BLaER1 treated with 17β-estradiol and CSF1 and Interleukin-3, amounts not matched to agents 10 nM and 100 nM (cell line): ENCODE measurements around the gene VPS54.

Source experiments
- H3K27ac ChIP-seq, 11 experiments: shearing (Covaris generic); formaldehyde crosslinking; 2 replicates each; pipeline ENCODE4 v1.8.1; 2022
- H3K27me3 ChIP-seq, 11 experiments: shearing (Covaris generic); formaldehyde crosslinking; 2 replicates each; pipeline ENCODE4 v1.8.1; 2022
- H3K36me3 ChIP-seq, 11 experiments: shearing (Covaris generic); formaldehyde crosslinking; 2 replicates each; pipeline ENCODE4 v1.8.1; 2022
- H3K4me1 ChIP-seq, 10 experiments: shearing (Covaris generic); formaldehyde crosslinking; 2 replicates each; pipeline ENCODE4 v1.8.1; 2022
- H3K4me2 ChIP-seq, 11 experiments: shearing (Covaris generic); formaldehyde crosslinking; 2 replicates each; pipeline ENCODE4 v1.8.1; 2022
- H3K4me3 ChIP-seq, 10 experiments: shearing (Covaris generic); formaldehyde crosslinking; 2 replicates each; pipeline ENCODE4 v1.8.1; 2022
- H3K9ac ChIP-seq, 11 experiments: shearing (Covaris generic); formaldehyde crosslinking; 2 replicates each; pipeline ENCODE4 v1.8.1; 2022
- H3K9me3 ChIP-seq, 11 experiments: shearing (Covaris generic); formaldehyde crosslinking; replicated peaks in 1 of 11; 2 replicates each; pipeline ENCODE4 v1.8.1; 2022
- H4K20me1 ChIP-seq, 11 experiments: shearing (Covaris generic); formaldehyde crosslinking; 2 replicates each; pipeline ENCODE4 v1.8.1; 2022
- Cebpa-rat ChIP-seq, 11 experiments: shearing (Covaris generic); IDR thresholded peaks; 2 replicates each; pipeline ENCODE4 v1.8.1; 2022

The VPS54 gene

DNA sequence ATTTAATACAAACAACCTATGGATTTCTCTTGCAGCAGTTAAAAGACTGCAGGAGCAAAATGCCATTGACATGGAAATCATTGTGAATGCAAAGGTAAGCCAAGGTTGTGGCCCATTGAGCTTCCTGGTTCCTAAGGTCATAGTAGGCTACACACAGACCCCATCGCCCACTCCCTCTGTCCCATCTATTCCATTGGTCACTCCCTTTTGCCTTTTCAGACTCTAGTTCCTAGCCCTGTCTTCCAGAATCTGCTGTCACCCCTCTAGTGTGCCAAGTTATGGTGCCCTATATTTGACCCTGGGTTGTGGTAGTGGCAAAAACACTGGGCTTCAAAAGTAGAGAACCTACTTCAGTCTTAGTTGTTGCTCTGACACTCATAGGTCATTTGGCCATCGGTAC is 132.8 kb downstream of the VPS54 start:
- peaks cover 0 to 53% (median 9%) of the 10 kb centered on the region in 11 experiments; a peak in 9 of 22 replicates for H4K20me1 ChIP-seq
- no peak overlapping the region for H3K4me3 ChIP-seq
- H3K27me3 ChIP-seq = no peaks in the 10 kb centered on the region
- peaks cover 91 to 100% (median 96%) of the 10 kb centered on the region in 11 experiments for H3K36me3 ChIP-seq
- H3K9ac ChIP-seq = no peak overlapping the region
- no peaks in the 10 kb centered on the region for H3K9me3 ChIP-seq
- no peak overlapping the region for H3K27ac ChIP-seq
- H3K4me1 ChIP-seq = no peaks in the 10 kb centered on the region
- H3K4me2 ChIP-seq = no peak overlapping the region
- no peak for TF ChIP-seq Cebpa-rat (IDR thresholded peaks at IDR 0.05)

DNA sequence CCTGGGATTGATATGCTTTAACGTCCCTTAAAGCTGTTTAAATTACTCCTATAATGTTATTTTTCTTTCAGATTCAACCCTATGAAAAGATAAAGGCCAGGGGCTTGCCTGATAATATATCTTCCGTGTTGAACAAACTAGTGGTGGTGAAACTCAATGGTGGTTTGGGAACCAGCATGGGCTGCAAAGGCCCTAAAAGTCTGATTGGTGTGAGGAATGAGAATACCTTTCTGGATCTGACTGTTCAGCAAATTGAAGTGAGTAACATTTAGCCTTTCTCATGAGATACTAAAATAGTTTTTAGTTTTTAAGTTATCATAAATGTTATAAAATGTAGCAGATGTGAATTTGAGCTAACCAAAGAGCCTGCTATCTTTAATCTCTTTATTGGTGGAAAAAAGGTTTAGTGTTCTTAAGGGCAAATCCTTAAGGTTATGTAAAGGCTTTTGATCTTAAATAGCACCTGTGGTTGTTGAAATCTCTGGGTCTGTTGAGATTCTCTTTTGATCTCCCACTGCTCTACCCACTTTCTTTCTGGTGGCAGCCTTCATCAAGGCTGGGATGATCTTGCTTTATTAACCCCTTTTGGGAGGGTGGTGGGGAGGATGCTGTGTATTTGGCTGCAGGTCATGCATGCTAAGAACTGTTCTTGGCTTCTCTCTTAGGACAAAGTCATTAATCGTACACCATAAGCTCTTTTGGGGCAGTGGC is 136.7 kb downstream of the VPS54 start:
- H3K27ac ChIP-seq = no peak overlapping the region

DNA sequence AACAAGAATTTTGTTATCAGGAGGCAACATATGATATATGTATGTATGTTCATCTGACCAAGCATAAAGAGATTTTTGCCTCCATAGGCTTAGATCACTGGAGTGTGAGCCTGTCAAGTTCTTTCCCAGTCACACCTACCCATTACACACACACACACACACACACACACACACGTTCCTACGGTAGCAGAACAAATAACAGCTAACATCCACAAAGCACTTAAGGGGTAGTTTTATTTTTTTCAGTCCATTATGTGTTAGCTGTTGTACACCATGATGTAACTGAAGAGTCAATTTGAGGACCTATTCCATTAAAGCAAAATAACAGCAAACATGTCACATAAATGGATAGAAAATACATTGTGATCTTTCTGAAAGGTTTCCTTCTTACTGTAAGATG is 138.0 kb downstream of the VPS54 start:
- peaks cover 58 to 93% (median 75%) of the 10 kb centered on the region in 11 experiments for H3K36me3 ChIP-seq
- H4K20me1 ChIP-seq = peaks cover 0 to 68% (median under 1%) of the 10 kb centered on the region in 11 experiments; a peak in 7 of 22 replicates
- H3K4me2 ChIP-seq = no peak overlapping the region
- H3K4me1 ChIP-seq = peaks cover 0 to 10% (median 4%) of the 10 kb centered on the region in 10 experiments; a peak in 17 of 20 replicates
- H3K4me3 ChIP-seq = no peak overlapping the region
- H3K27me3 ChIP-seq = no peaks in the 10 kb centered on the region
- no peak overlapping the region for H3K9ac ChIP-seq
- H3K9me3 ChIP-seq = no peaks in the 10 kb centered on the region
- no peak for TF ChIP-seq Cebpa-rat (IDR thresholded peaks at IDR 0.05)
- H3K27ac ChIP-seq = no peak overlapping the region

More for the DNA sequence above, 136.7 kb downstream of the VPS54 start:
- H4K20me1 ChIP-seq = peaks cover 0 to 60% (median 0%) of the 10 kb centered on the region in 11 experiments; a peak in 6 of 22 replicates
- no peak overlapping the region for H3K4me2 ChIP-seq
- no peaks in the 10 kb centered on the region for H3K27me3 ChIP-seq
- no peak overlapping the region for H3K9ac ChIP-seq
- no peaks in the 10 kb centered on the region for H3K9me3 ChIP-seq
- peaks cover 70 to 93% (median 82%) of the 10 kb centered on the region in 11 experiments for H3K36me3 ChIP-seq
- no peak for TF ChIP-seq Cebpa-rat (IDR thresholded peaks at IDR 0.05)
- no peaks in the 10 kb centered on the region for H3K4me1 ChIP-seq
- no peak overlapping the region for H3K4me3 ChIP-seq

GRCh38 chr2:63880625-63881024 is 138.6 kb downstream of the VPS54 start:
- no peaks in the 10 kb centered on the region for H3K27me3 ChIP-seq
- H3K4me1 ChIP-seq = peaks cover 0 to 16% (median 10%) of the 10 kb centered on the region in 10 experiments; a peak in 17 of 20 replicates
- no peak for TF ChIP-seq Cebpa-rat (IDR thresholded peaks at IDR 0.05)
- no peak overlapping the region for H3K27ac ChIP-seq
- peaks cover 0 to 74% (median 6%) of the 10 kb centered on the region in 11 experiments; a peak in 9 of 22 replicates for H4K20me1 ChIP-seq
- peaks cover 53 to 92% (median 71%) of the 10 kb centered on the region in 11 experiments for H3K36me3 ChIP-seq
- no peak overlapping the region for H3K9ac ChIP-seq
- H3K9me3 ChIP-seq = no peaks in the 10 kb centered on the region
- H3K4me2 ChIP-seq = no peak overlapping the region
- no peak overlapping the region for H3K4me3 ChIP-seq

DNA sequence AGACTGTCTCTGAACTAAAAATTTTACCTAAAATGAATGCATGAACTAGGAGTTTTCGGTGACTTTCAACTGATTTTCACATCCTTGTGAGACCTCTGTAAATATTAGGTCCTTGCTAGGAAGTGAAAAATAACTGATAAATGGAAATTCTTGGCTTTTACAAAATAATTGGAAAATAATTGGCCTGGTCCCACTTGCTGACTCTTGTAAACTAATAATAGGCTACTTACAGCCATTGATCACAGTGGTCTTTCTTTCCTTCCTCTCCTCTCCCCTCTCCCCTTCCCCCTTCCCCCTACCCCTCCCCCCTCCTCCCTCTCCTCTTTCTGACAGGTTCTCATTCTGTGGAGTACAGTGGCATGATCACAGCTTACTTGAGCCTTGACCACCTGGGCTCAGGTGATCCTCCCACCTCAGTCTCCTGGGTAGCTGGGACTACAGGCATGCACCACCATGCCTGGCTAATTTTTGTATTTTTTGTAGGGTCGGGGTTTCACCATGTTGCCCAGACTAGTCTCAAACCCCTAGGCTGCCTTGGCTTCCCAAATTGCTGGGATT is 139.3 kb downstream of the VPS54 start:
- H3K9me3 ChIP-seq = no peaks in the 10 kb centered on the region; a peak in 2 of 22 replicates
- H4K20me1 ChIP-seq = peaks cover 0 to 80% (median 7%) of the 10 kb centered on the region in 11 experiments; a peak in 9 of 22 replicates
- peaks cover 2 to 22% (median 17%) of the 10 kb centered on the region in 10 experiments; a peak in 18 of 20 replicates for H3K4me1 ChIP-seq
- no peak overlapping the region for H3K4me2 ChIP-seq
- peaks cover 47 to 92% (median 65%) of the 10 kb centered on the region in 11 experiments for H3K36me3 ChIP-seq
- no peak overlapping the region for H3K27ac ChIP-seq
- no peak overlapping the region for H3K9ac ChIP-seq
- no peak overlapping the region for H3K4me3 ChIP-seq
- TF ChIP-seq Cebpa-rat (IDR thresholded peaks at IDR 0.05) = no peak
- H3K27me3 ChIP-seq = no peaks in the 10 kb centered on the region

- peaks cover 5 to 14% (median 12%) of the 10 kb centered on the region in 11 experiments; a peak in 21 of 22 replicates for H3K9me3 ChIP-seq
- no peak overlapping the region for H3K9ac ChIP-seq
- peaks cover 0 to 79% (median 7%) of the 10 kb centered on the region in 11 experiments; a peak in 9 of 22 replicates for H4K20me1 ChIP-seq
- H3K4me1 ChIP-seq = peaks cover 9 to 27% (median 20%) of the 10 kb centered on the region in 10 experiments; a peak in 19 of 20 replicates
- no peak overlapping the region for H3K4me3 ChIP-seq
- no peak overlapping the region for H3K27ac ChIP-seq
- no peaks in the 10 kb centered on the region for H3K27me3 ChIP-seq
- peaks cover 46 to 92% (median 65%) of the 10 kb centered on the region in 11 experiments for H3K36me3 ChIP-seq
- no peak for TF ChIP-seq Cebpa-rat (IDR thresholded peaks at IDR 0.05)
- H3K4me2 ChIP-seq = no peak overlapping the region
Observed at GRCh38 chr2:63878486-63878885, 140.7 kb downstream of the VPS54 start.

- H3K9me3 ChIP-seq = peaks cover 20 to 36% (median 33%) of the 10 kb centered on the region in 11 experiments
- no peak overlapping the region for H3K4me3 ChIP-seq
- peaks cover 47 to 92% (median 65%) of the 10 kb centered on the region in 11 experiments for H3K36me3 ChIP-seq
- peak overlapping the region in 1 of 11 experiments; percentile 19; a peak in 1 of 22 replicates for H3K9ac ChIP-seq
- H3K4me2 ChIP-seq = peak overlapping the region in 9 of 11 experiments; percentile 28 to 76 (median 63); a peak in 17 of 22 replicates
- H3K27ac ChIP-seq = peak overlapping the region in 5 of 11 experiments; percentile 3 to 22 (median 8); a peak in 3 of 22 replicates
- TF ChIP-seq Cebpa-rat (IDR thresholded peaks at IDR 0.05) = no peak
- H3K4me1 ChIP-seq = peaks cover 9 to 27% (median 20%) of the 10 kb centered on the region in 10 experiments; a peak in 19 of 20 replicates
- peaks cover 0 to 63% (median 7%) of the 10 kb centered on the region in 11 experiments; a peak in 9 of 22 replicates for H4K20me1 ChIP-seq
- no peaks in the 10 kb centered on the region for H3K27me3 ChIP-seq
Observed at GRCh38 chr2:63876311-63876710, 142.9 kb downstream of the VPS54 start.

DNA sequence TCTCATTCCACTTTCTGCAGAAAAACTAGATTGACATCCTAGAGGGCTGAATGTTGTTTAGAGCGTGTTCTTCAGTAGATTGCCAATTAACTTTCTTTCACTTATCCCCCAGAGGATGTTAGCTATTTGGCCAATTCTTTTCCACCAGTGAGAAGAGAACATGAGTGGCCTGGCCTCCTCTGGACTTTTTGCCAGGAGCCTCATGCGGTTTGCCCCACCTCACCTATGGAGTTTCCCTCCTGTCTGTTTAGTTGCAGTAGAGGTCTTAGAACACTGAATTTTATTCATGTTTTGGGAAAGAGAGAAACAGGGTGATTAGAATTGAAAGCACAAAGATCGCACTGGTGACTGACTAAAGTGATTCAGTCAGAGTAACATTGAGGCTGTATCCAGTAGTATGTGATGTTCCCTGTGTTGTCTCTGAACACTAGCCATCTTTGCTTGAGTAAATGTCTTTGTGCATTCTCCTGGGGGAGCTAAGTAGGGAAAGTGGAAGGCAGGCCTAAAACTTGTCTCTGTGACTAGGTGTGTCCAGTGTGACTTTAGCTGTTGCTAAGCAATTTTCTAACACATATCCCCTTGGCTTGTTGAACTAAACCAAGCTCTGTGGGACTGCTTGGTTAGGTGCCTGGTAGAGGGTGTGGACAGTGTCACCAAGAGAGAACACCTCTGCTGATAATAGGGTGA is 143.5 kb downstream of the VPS54 start:
- peaks cover 0 to 59% (median 7%) of the 10 kb centered on the region in 11 experiments; a peak in 9 of 22 replicates for H4K20me1 ChIP-seq
- no peaks in the 10 kb centered on the region for H3K27me3 ChIP-seq
- no peak for TF ChIP-seq Cebpa-rat (IDR thresholded peaks at IDR 0.05)
- peak overlapping the region in 9 of 11 experiments; percentile 28 to 76 (median 63); a peak in 17 of 22 replicates for H3K4me2 ChIP-seq
- H3K27ac ChIP-seq = peak overlapping the region in 5 of 11 experiments; percentile 3 to 22 (median 8); a peak in 3 of 22 replicates
- peaks cover 51 to 92% (median 65%) of the 10 kb centered on the region in 11 experiments for H3K36me3 ChIP-seq
- H3K4me3 ChIP-seq = no peak overlapping the region
- H3K4me1 ChIP-seq = peaks cover 9 to 27% (median 20%) of the 10 kb centered on the region in 10 experiments; a peak in 19 of 20 replicates
- peaks cover 20 to 40% (median 36%) of the 10 kb centered on the region in 11 experiments for H3K9me3 ChIP-seq
- 0 out of 22 replicates have a peak overlapping the region, but pooled peaks of 1 of the 11 experiments have one; percentile 19 for H3K9ac ChIP-seq
